ENCODE data around the gene MDC1. TPM values are rescaled to one million over a fixed set of nuclear protein-coding genes. Genes with fewer than 3 reads are reported as not detected.

Gene MDC1
- total and polyA plus RNA-seq, 2 donors (not counting 3 experiments of a cell fraction or from before 2014, with no cell fraction given) = 16.8 to 42.3 TPM

- Histone ChIP-seq H3K9me3 (replicated peaks; ENCODE audit: control insufficient read depth, insufficient read depth, low read length) (no peaks in the 10 kb centered on the region), H3K27me3 (ENCODE audit: control insufficient read depth in 2 of 2, insufficient read depth in 2 of 2, low read length in 2 of 2) (no peaks in the 10 kb centered on the region), H3K4me3 (replicated peaks in 1 of 3; ENCODE audit: insufficient read depth in 1 of 3, low read depth in 1 of 3, low read length in 3 of 3) (no peak overlapping the region), H4K20me1 (replicated peaks; ENCODE audit: control insufficient read depth, extremely low read depth, insufficient read depth, low read length) (no peaks in the 10 kb centered on the region), H3K27ac (ENCODE audit: insufficient read depth, low read depth, low read length) (peak overlapping the region; percentile 89), H3K9ac (replicated peaks; ENCODE audit: extremely low read depth, insufficient read depth, low read length) (peak overlapping the region; percentile 78), H3K79me2 (ENCODE audit: control insufficient read depth, insufficient read depth, low read length) (no peaks in the 10 kb centered on the region), H3K4me1 (ENCODE audit: control insufficient read depth, extremely low read depth, insufficient read depth, low read length) (peaks cover 58% of the 10 kb centered on the region), H3K9me1 (replicated peaks; ENCODE audit: control insufficient read depth, extremely low read depth, insufficient read depth, low read length) (no peaks in the 10 kb centered on the region), H3K4me2 (ENCODE audit: insufficient read depth, low read length) (no peak overlapping the region), H2AFZ (ENCODE audit: low read depth, low read length) (no peak overlapping the region), H3K36me3 (ENCODE audit: control insufficient read depth in 2 of 2, extremely low read depth in 1 of 2, insufficient read depth in 2 of 2, low read length in 2 of 2) (no peaks in the 10 kb centered on the region)
- CTCF ChIA-PET = interaction anchor here (1.0 to 1.9 kb wide), 2 partner anchors 13 to 72 kb away, joined by 3 to 8 read pairs; no protein-coding TSS in a partner anchor
- DNase-seq (ENCODE audit: low read depth, low spot score) (peak; percentile 21), FAIRE-seq (no peak)
- dilution Hi-C loops (cut with MboI; ENCODE audit: extremely low pct_ligation_motif_present, low sequenced_read_pairs) = no loop called here
- no TSS peak for BruUV-seq (replicated peaks)
- POLR2A ChIA-PET = no interaction called here
- TF ChIP-seq GATA2 (IDR thresholded peaks at IDR 0.05; ENCODE audit: insufficient read depth, insufficient read length, low read depth, low read length) (no peak), EZH2 (IDR thresholded peaks at IDR 0.05; ENCODE audit: borderline replicate concordance, low read depth, low read length, severe bottlenecking) (no peak), POLR2AphosphoS5 (IDR thresholded peaks at IDR 0.05; ENCODE audit: insufficient read depth, low read depth, low read length) (no peak), MYC (IDR thresholded peaks at IDR 0.05; ENCODE audit: low read depth, low read length) (no peak), POLR2A (IDR thresholded peaks at IDR 0.05; ENCODE audit: low read depth, low read length) (no peak), CTCF (IDR thresholded peaks at IDR 0.05; ENCODE audit: extremely low read depth in 1 of 2, insufficient read depth in 1 of 2, low read depth in 1 of 2, low read length in 2 of 2) (no peak), FOS (IDR thresholded peaks at IDR 0.05; ENCODE audit: borderline replicate concordance, insufficient read depth, low read length) (no peak), JUN (IDR thresholded peaks at IDR 0.05; ENCODE audit: borderline replicate concordance, insufficient read depth, insufficient read length, low read depth) (no peak), MAX (IDR thresholded peaks at IDR 0.05; ENCODE audit: insufficient read depth, insufficient read length) (no peak)
- intact Hi-C loops (cut with micrococcal nuclease) = no loop called here
Observed at GRCh38 chr6:30750379-30750668, 33.2 kb upstream of the MDC1 start.

All from endothelial cell of umbilical vein (primary cell).